Gastrocnemius medialis (tissue), 4 donors: ENCODE results near the gene DDIT4.

Source experiments
- CTCF ChIP-seq, 5 experiments: fragments of 450-650 bp in 3 of 5; fragments of 200-600 bp in 2 of 5; sonication (generic) in 2 of 5; IDR thresholded peaks in 4 of 5; conservative IDR thresholded peaks in 1 of 5; 1 replicate in 4 of 5; 2 replicates in 1 of 5; pipeline ENCODE4 v1.5.1; 2016 to 2019; ENCODE audit warnings: antibody characterized with exemption in 5 of 5, mild to moderate bottlenecking in 3 of 5, moderate library complexity in 3 of 5
- POLR2A ChIP-seq, 2 donors: fragments of 450-650 bp; IDR thresholded peaks; one replicate each; pipeline ENCODE4 v1.6.1; 2017; ENCODE audit warnings: antibody characterized with exemption in 2 of 2, mild to moderate bottlenecking in 2 of 2, moderate library complexity in 2 of 2

- TF ChIP-seq CTCF (IDR thresholded peaks at IDR 0.05 in 4 of 5, conservative IDR thresholded peaks at IDR 0.05 in 1 of 5) (no peak), POLR2A (IDR thresholded peaks at IDR 0.05) (no peak)
Measured at GRCh38 chr10:72251635-72252034, 22.1 kb upstream of the DDIT4 start.
